Stimulated activated CD8-positive, alpha-beta memory T cell treated with anti-CD3 and anti-CD28 coated beads, Interleukin-15, amount 100 ng/mL, for 48 hours (primary cell): ENCODE data around the gene AHSP.
A peak's percentile ranks its signal among the peaks of the same experiment; 100 is the strongest.
"Not testable (repeated sequence)": the region's sequence is repeated elsewhere in the genome, so short reads cannot be mapped to it uniquely, and the experiment has no call there.

Source experiments
- DNase-seq, 2 donors: peaks; one replicate each; pipeline ENCODE4 v3.0.0-alpha.2; 2020; ENCODE audit warnings: low read depth in 2 of 2

AHSP gene

DNA sequence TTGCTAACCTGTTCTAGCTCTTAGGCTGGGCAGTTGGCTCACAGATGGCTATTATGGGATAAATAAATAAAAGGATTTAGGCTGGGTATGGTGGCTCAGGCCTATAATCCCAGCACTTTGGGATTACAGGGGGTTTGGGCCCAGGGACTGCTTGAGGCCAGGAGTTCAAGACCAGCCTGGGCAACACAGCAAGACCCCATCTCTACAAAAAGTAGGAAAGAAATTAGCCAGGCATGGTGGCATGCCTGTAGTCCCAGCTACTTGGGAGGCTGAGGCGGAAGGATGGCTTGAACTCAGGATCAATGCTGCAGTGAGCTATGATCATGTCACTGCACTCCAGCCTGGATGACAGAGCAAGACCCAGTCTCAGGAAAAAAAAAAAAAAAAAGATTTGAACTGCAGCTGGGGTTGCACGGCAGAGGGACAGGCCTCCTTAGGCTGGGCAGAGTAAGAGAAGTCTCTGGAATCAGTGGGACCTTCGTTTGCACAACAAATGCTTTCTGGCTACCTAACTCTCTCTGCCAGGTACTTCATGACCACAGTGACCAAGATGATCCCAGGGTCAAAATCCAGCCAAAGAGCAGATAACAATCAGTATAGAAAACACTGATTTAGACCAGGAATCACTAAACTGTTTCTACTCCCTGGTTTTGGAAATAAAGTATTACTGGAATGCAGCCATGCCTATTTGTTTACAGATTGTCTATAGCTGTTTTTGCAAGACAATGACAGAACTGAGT is 26.3 kb upstream of the AHSP start:
- no peak for DNase-seq

DNA sequence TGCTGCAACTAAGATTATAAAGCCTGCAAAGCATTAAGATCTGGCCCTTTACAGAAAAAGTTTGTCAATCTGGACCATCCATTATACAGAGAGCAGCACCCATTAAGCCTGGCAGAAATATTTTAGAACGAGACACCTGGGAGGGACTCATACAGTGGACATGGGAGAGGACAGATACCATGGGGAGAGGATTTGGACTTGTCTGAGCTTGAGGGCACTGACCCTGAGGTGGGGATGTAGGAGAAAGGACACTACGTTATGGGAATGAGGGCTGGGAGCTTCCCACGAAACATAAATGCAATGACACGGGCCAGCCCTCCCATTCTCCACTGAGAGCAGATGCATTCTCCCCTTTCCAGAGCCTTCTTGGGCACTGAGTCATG is 25.7 kb upstream of the AHSP start:
- no peak for DNase-seq

DNA sequence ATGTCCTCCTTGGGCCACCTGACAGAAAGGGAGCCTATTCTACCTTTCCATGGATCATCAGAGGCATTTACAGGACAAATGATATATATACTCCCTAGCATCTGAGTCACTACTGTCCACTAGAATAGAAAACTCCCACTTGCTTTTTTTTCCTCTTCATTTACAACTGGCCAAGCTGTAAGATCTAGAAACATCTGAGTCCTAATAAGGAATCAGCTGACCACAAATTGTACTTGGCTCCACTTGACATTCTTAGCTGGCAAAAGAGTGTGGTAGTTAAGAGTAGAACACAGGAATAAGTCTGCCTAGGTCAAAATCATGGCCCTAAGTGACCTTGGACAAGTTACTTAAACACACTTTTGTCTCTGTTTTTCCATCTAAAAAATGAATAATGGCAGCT is 24.7 kb upstream of the AHSP start:
- no peak for DNase-seq

DNA sequence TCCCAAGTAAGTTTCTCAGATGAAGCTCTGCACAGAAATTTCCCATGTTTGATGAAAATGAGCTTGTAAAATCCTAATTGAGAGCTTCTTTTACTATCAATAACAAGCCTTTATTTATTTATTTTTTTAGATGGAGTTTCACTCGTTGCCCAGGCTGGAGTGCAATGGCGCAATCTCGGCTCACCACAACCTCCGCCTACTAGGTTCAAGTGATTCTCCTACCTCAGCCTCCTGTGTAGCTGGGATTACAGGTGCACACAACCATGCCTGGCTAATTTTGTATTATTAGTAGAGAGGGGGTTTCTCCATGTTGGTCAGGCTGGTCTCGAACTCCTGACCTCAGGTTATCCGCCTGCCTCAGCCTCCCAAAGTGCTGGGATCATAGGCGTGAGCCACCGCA is 24.1 kb upstream of the AHSP start:
- DNase-seq: not testable (repeated sequence)

DNA sequence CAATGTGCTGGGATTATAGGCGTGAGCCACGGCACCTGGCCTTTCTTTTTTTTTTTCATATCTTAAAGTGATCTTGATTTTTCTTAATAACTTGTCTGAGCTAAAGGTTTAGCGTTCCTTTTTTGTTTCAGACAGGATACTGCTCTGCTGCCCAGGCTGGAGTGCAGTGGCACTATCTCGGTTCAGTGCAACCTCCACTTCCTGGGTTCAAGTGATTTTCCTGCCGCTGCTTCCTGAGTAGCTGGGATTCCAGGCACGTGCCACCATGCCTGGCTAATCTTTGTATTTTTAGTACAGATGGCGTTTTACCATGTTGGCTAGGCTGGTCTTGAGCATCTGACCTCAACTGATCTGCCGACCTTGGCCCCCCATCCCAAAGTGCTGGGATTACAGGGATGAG is 23.5 kb upstream of the AHSP start:
- DNase-seq: no peak

DNA sequence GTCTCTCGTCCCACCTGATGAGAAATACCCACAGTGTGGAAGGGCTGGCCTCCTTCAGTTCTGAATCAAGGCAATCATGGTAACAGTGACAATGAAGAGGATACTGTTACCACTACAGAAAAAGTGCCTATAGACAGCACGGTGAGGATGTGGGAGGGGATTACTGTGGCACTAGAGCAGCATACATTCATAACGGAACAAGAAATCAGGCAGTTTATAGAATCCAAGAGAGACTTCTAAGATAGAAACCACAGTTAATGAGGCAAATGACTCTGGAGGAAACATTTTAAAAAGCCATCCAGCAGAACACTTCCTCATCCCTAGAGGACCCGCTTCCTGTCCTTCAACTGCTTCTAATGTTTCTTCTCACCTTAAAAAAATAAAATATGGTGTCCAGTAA is 22.2 kb upstream of the AHSP start:
- DNase-seq: no peak

DNA sequence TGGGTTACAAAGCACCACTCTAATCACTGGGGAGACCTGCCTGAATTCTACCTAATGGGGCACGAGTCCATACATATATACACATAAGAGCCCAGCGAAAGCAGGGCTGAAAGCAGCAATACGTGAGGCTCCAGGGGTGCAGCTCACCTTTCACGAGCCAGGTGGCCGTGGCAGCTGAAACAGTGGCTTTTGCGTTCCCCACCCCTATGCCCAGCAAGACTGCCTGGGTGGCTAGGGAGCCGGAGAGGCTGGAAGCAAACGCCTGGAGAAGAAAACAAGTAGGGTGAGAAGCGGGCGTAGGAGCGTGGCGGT is 20.1 kb upstream of the AHSP start:
- no peak for DNase-seq

DNA sequence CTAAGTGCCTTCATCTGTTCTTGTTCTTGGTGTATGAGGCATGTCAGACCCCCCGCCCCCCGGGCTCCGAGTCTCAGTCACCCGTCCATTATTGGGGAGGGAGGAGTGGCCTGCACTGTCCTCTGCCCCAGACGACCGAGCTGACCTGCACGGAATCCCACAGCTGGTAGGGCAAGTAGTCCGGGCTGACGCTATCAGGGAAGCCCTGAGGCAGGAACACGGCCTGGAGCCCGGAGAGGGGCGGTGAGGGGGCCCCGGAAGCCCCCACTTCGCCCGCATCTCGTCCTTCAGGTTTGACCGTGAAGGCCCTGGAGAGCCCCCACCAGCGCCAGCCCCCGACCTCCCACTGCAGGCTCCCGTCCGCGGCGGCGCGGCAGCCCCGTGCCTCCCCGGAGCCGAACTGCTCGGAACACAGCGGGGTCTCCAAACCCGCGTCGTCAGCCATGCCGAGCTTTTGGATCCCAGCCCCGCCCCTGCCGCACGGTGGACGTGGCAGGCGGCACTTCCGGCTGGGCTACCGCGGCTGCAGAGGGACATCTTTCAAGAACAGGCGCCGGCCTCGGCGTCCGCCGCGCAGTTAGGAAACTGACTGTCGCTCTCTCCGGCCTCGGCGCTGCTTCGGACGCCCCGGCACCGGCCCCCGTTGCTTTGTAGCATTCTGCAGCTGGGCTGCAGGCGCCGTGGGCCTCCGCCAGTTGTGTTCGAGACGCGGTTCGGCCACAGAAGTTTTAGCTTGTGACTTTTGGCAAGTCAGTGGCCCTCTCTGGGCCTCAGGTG is 19.6 kb upstream of the AHSP start, which contains the start of gene RUSF1:
RUSF1 (minus strand) TSS at position 463 of the 777 bp plus-strand sequence; CDS start at position 445, 18 bp downstream.
- DNase-seq: peak; percentile 79 to 80

DNA sequence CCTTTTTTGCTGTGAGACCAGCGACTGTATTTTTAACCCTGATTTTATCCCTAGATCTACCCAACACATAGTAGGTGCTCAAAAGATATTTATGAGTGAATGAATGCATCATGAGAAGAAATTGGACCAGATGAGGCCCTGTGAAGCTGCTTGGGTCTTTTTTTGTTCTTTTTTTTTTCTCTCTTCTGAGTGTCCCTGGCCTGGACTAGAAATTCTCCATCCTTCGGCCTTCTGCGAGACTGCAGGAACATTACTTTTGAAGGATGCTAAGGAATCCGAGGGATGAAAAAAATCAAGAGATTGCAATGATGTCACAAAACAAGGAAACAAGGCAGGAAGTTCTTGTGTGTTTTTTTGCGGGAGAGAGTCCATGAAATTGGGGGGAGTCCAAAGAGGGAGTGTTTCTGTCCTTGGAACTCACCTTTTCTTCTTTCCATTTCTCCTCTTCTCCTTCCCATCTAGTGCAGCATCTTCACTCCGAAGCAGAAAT is 18.9 kb upstream of the AHSP start:
- DNase-seq: no peak

DNA sequence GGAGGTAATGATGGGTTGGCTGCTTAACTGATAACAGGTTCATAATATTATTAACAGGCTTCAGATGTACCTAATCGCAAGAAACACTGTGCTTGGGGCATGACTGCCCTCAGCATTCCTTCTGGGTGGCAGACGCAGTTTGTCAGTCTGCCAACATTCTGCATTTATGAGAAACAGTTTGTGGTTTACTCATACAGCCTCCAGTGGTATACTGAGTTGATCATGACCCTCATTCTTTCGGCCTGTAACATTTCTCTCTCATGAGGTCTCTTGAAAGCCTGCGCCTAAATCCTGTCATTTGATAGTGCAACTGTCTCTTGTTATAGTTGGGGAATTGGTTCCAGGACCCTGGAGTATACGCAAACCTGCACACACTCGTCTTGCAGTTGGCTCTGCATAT is 14.6 kb upstream of the AHSP start:
- no peak for DNase-seq

DNA sequence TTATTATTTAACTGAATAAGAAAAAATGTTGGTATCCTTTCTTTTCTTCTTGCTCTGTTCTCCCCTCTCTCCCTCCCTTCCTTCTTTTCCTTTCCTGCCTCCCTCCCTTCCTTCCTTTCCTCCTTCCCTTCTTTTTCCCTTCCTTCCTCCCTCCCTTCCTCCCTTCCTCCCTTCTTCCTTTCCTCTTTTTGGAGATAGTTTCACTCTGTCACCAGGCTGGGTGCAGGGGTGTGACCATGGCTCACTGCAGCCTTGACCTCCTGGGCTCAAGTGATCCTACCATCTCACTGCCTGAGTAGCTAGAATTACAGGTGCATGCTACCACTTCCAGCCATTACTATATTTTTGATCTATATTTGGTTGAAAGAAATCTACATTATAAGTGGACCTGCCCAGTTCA is 13.8 kb upstream of the AHSP start:
- DNase-seq: no peak

DNA sequence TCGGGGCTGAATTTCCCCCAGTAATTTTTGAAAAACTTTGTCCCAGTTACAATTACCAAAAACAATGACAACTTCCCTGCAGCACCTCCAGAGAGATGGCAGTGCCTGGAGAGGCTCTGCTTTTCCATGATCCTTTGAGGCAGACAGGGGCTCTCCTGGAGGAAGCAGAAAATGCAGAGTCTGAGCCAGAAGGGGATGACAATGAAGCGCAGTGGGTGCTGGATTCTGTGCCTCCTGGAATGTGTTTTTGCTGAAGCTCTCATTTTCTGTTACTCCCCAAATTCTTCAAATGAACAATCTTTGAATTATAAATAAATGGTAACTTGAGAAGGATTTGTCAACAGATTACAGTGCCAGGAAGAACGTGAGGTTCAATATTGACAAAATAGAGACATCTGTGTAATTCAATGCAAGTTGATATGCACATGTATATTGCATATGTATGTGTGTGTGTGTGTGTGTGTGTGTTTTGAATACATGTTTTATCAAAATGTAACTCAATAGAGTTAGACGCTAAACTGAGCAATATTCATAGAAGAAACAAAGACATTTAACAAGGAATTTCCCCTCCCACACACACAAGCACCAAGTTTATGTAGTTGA is 9.8 kb upstream of the AHSP start:
- no peak for DNase-seq

DNA sequence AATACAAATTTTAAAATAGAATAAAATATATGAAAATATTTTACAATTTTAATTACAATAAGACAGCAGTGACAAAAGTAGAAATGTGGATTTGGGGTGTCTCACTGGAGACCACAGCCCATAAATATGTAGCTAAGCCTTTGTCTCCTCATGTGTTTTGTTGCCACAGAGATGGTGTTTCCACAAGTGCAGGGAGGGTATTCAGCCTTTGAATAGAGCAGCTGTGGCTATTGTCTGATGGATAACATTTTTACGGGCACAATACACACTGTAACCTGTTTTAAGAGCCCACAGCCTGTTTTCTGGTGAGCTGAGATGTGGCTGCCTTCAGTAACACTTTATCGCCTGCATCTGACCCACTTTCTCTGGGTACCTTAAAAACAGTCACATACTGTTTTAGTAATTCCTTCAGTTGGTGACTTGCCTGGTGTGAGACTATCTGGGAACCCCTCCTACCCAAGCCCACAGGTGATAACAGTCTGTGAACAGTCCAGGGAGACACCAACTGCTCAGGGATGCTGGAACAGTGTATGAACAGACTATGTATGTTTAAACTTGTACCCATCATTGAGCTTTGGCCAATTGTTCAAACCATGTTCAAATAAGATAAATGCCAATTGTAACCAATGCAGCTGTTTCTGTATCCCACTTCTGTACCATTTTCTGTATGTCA is 7.8 kb upstream of the AHSP start:
- DNase-seq: no peak

DNA sequence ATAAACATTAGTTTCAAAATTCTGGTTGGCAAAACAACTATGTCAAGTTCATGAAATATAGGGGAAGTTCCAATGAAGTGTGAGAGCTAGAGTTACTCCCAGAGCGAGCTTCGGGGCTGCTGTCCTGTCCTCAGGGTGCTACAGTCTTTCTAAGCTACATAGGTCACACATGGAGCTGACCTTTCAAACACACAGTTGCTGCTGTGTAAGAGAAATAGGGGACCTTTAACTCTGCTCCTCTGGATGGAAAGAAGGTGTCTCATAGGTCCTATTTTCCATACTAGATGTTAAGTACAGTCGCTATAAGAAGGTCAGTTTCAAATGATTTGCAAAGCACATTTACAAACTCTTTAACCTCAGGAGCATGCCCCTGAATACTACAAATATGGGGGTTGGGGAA is 6.3 kb upstream of the AHSP start:
- no peak for DNase-seq

DNA sequence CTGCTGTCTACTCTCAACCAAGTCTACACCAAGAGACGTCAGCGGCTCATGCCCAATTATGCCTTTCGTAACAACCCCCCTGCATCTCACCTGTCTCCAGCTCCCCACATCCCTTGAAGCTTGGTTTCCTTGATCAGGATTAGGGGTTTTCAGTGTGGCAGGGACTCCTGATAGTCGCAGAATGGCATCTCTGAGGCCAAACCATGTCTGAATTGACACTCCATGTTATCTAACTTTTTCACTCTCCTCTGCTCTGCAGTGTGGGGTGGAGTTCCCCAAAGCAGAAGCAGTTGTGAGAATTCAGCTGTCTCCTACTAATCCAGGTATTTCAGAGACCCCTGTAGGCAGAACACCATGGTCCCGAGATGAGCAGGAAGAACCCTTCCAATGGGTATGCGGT is 5.6 kb upstream of the AHSP start:
- no peak for DNase-seq

DNA sequence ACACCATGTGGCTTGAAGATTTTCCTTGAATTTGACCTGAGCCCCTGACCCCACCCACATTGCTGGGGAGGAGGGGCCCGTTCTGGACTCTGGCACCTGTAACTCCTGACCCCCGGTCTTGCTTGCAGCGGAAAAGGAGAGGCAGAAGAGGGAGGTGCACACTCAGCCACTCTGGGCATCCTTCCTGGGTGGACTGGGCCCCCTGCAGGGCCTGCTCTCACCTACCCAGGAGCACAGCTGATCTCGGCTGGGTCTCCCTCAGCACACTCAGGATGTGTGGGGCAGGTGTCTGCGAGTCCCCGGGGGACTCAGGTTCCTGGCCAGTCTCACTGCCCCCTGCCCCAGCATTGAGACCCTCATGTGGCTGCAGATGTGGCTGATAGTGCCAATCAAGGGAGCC is 3.9 kb upstream of the AHSP start:
- not testable (repeated sequence) for DNase-seq

DNA sequence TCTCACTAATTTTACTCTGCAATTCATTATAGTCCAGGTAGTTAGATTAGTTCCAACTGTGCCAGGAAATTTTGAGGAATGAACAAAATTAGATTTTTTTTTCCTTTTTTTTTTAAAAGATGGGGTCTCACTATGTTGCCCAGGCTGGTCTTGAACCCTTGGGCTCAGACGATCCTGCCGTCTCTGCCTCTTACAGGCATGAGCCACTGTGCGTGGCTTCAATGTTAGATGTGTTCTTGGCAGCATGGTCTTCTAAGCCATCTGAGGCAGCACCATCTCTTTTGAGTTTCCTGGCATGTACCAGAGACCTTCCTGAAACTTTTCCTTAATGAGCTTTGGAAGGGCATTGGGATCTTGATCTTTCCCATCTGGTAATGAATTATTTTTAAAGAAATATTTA is 2.6 kb upstream of the AHSP start:
- DNase-seq: no peak

DNA sequence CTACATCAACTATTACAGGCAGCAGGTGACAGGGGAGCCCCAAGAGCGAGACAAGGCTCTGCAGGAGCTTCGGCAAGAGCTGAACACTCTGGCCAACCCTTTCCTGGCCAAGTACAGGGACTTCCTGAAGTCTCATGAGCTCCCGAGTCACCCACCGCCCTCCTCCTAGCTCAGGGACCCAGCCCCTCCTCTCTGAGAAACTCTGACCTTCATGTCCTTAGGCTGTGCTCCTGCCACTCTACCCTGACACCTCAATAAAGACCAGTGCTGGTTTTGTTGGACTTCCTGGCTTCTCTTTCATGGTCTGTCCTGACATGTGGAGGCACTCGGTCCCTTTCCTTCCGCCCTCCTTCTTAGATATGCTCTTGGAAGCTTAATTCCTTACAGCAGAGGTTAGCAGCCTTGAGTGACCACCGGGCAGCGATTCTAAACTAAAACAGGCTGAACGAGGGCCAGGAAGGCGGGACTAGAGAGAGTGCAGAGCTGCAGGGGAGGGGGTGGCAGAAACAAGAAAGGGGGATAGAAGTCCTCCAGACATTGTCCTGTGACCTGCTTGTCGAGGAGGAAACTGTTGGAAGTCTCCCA is 915 bp downstream of the AHSP start:
- no peak for DNase-seq

DNA sequence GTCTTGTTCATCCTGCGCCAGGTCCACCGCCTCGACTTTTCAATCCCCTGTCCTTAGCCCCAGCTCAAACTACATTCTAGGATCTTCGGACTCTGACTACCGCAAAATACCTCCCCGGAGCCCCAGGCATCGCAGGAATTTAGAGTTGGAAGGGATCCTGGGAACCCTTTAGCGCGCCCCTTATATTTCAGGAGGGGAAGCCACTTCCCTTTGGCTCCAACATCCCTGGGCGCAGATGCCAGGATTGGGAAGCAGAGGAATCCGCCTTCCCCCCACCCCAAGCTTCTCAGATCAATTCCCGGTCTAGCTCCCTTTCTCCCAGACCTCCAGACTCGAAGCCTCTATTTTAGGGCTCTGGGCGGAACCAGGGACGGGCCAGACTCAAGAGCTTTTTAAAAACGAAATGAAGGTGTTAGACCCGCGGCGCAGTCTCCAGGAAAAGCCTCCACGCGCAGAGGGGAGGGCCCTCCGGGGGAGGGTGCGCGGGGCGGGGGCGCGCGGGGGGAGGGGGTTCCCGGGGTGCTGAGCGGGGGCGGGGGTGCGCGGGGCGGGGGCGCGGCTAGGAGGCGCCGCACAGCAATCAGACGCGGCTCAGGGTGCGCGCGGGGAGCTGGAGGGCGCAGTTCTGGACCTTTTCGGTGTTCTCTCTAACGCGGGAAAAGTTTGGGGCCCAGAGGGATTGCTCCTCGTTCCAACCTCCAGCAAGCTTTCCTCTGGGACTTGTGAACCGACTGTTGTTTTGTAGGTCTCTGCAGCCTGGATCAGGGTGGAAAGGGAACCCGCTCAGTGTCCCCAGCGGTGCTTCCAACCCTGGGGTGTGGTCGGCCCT is 1.6 kb downstream of the AHSP start:
- no peak for DNase-seq

DNA sequence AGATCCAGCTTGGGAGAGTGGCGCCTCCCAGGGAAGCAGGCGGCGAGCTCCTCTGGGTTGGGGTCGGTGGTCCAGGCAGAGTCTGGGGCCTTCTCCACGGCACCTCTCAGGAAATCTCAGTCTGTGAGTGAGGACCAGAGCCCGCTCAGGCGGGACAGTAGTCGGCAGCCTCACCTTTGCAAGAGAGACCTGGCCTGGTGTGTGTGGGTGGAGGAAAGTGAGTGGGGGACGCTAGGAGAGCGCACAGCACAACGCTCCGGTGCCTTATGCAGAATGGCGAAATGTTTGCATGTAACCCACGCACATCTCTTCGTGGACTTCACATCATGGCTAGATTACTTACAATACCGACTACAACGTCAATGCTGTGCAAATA is 2.2 kb downstream of the AHSP start:
- no peak for DNase-seq

DNA sequence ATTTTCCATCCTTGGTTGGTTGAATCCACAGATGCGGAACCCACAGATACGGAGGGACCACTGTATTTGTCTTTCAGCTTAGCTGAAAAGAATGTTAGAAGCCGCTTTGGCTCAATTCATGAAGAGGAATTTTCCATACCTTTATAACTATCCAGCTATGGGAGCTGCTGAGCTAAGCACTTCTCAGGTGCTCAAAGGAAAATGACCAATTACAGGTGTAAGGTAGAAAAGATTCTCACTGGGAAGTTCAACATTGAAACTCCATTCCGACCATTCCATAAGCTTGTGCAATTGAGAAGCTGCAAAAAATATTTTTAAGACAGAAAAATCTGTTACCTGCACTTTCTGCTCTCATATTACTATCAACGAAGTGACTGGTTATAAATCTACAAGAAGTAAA is 2.7 kb downstream of the AHSP start:
- DNase-seq: no peak
